AG04450 (cell line): ENCODE measurements around the gene ADAMTS16. TPM values are rescaled to one million over a fixed set of nuclear protein-coding genes. Genes with fewer than 3 reads are reported as not detected.

ENCODE experiments used
- CTCF ChIA-PET: fragments of 300-600, 350-600 bp; formaldehyde crosslinking; extraction: SDS; loops from one replicate; lab custom pipeline; 2022; ENCODE audit warnings: antibody characterized with exemption, inconsistent platforms; lab: Charles Lee
- POLR2A ChIA-PET: fragments of 350-600 bp; formaldehyde crosslinking; extraction: SDS; loops from one replicate; lab custom pipeline; 2021; ENCODE audit warnings: antibody characterized with exemption, inconsistent platforms; lab: Yijun Ruan, JAX
- DNase-seq: peaks from one replicate; pipeline ENCODE4 v3.0.0-alpha.2; 2011; ENCODE audit warnings: low read depth, low spot score
- H3K27ac ChIP-seq: one replicate; pipeline ENCODE4 v1.5.1; 2012; ENCODE audit warnings: low read depth, low read length, control low read depth
- H3K27me3 ChIP-seq: one replicate; pipeline ENCODE4 v1.6.0; 2012; ENCODE audit warnings: low read length; ENCODE audit not compliant: control insufficient read depth, insufficient read depth
- H3K4me3 ChIP-seq: 2 replicates; pipeline ENCODE4 v1.5.1; 2011; ENCODE audit warnings: mild to moderate bottlenecking, low read depth, low read length, control low read depth
- H3K9me3 ChIP-seq: 2 replicates; pipeline ENCODE4 v1.5.1; 2012; ENCODE audit warnings: low read length; ENCODE audit not compliant: control insufficient read depth, insufficient read depth
- polyA plus RNA-seq: library from polyadenylated mRNA; depleted of rRNA; stranded (reverse); fragments of >200 nt; gene quantifications from 2 replicates; pipeline ENCODE4 v1.2.3, GENCODE V29; 2011
- TF ChIP-seq, protein P1 (sequence below): IDR thresholded peaks from 2 replicates; pipeline ENCODE4 v1.5.1; 2011; ENCODE audit warnings: low read depth, low read length, control low read depth, inconsistent platforms

ADAMTS16 gene
- polyA plus RNA-seq, 1 experiment: 0.04 TPM

- Histone ChIP-seq H3K9me3 (no peaks in the 10 kb centered on the region), H3K27me3 (no peaks in the 10 kb centered on the region), H3K4me3 (no peak overlapping the region), H3K27ac (no peak overlapping the region)
- TF ChIP-seq, protein P1, sequence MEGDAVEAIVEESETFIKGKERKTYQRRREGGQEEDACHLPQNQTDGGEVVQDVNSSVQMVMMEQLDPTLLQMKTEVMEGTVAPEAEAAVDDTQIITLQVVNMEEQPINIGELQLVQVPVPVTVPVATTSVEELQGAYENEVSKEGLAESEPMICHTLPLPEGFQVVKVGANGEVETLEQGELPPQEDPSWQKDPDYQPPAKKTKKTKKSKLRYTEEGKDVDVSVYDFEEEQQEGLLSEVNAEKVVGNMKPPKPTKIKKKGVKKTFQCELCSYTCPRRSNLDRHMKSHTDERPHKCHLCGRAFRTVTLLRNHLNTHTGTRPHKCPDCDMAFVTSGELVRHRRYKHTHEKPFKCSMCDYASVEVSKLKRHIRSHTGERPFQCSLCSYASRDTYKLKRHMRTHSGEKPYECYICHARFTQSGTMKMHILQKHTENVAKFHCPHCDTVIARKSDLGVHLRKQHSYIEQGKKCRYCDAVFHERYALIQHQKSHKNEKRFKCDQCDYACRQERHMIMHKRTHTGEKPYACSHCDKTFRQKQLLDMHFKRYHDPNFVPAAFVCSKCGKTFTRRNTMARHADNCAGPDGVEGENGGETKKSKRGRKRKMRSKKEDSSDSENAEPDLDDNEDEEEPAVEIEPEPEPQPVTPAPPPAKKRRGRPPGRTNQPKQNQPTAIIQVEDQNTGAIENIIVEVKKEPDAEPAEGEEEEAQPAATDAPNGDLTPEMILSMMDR: no peak
- DNase-seq: no peak
- ChIA-PET CTCF (no interaction called here), POLR2A (no interaction called here)
These were observed 67.7 kb downstream of the ADAMTS16 start for GRCh38 chr5:5207828-5208227.

DNA sequence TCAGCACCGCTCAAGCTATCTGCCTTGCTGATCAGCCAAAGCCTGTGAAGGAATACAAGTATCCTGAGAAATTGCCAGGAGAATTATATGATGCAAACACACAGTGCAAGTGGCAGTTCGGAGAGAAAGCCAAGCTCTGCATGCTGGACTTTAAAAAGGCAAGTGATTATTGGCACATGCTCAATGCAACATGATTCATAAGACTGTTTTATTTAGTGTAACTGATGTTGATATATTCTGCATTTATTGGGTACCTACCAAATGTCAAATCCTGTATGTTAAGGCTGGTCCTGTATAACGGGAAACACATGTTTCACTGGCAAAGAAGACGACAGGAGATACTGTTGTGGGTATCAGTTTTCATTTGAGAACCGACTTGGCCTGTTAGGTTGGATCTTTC lies 69.0 kb downstream of the ADAMTS16 start:
- no peaks in the 10 kb centered on the region for H3K27me3 ChIP-seq
- no peak for DNase-seq
- no peaks in the 10 kb centered on the region; the same call in 1 of the 2 replicates for H3K9me3 ChIP-seq
- CTCF ChIA-PET: interaction anchor here (1.0 kb wide), 1 partner anchor 211 kb away, joined by 3 read pairs; no protein-coding TSS in a partner anchor
- H3K4me3 ChIP-seq: no peak overlapping the region
- TF ChIP-seq, protein P1: no peak
- POLR2A ChIA-PET: no interaction called here
- H3K27ac ChIP-seq: no peak overlapping the region

- H3K27ac ChIP-seq: no peak overlapping the region
- CTCF ChIA-PET: interaction anchor here (1.0 kb wide), 1 partner anchor 210 kb away, joined by 3 read pairs; no protein-coding TSS in a partner anchor
- no peaks in the 10 kb centered on the region for H3K27me3 ChIP-seq
- POLR2A ChIA-PET: no interaction called here
- no peak overlapping the region for H3K4me3 ChIP-seq
- TF ChIP-seq, protein P1: no peak
- no peak for DNase-seq
- no peaks in the 10 kb centered on the region; the same call in 1 of the 2 replicates for H3K9me3 ChIP-seq
These were observed 69.6 kb downstream of the ADAMTS16 start for GRCh38 chr5:5209510-5210286.

GRCh38 chr5:5217371-5217770 lies 77.2 kb downstream of the ADAMTS16 start:
- Histone ChIP-seq H3K27ac (no peak overlapping the region), H3K9me3 (peaks cover 19% of the 10 kb centered on the region), H3K27me3 (no peaks in the 10 kb centered on the region), H3K4me3 (no peak overlapping the region)
- no peak for DNase-seq
- ChIA-PET POLR2A (no interaction called here), CTCF (no interaction called here)
- TF ChIP-seq, protein P1: no peak

GRCh38 chr5:5218396-5218795 lies 78.3 kb downstream of the ADAMTS16 start:
- H3K27me3 ChIP-seq: no peaks in the 10 kb centered on the region
- TF ChIP-seq, protein P1: no peak

More at GRCh38 chr5:5218396-5218795, 78.3 kb downstream of the ADAMTS16 start:
- Histone ChIP-seq H3K27ac (no peak overlapping the region), H3K9me3 (peaks cover 19% of the 10 kb centered on the region), H3K4me3 (no peak overlapping the region)
- ChIA-PET POLR2A (no interaction called here), CTCF (no interaction called here)
- no peak for DNase-seq
